HG02852 (cell line): ENCODE data around the gene CHRNA1.
A peak's percentile ranks its signal among the peaks of the same experiment; 100 is the strongest.

ENCODE experiments used
- ATAC-seq: cut with Tn5 transposase; IDR thresholded peaks from one replicate; pipeline ENCODE4 v1.9.1; 2021; ENCODE audit warnings: mild to moderate bottlenecking, moderate library complexity; ENCODE audit not compliant: unreplicated experiment

The CHRNA1 gene

DNA sequence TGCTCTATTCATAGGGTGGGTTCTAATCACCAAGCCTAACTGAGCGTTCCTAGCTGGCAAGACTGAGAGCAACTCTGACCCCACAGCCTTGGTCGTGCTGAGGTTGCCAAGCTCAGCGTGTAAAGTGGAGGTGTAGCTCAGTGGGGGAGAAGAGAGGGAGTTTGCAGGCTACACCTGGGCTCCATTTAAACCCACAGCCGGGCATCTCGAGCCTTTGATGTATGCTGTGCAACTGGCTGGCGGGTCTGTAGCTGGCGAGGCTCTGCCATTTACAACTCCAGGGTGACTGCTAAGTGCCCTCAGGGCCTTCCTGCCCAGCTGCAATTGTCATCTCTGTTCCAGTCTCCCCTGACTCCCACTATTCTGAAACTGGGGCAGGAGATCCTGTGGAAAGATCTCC lies 20.0 kb upstream of the CHRNA1 start:
- ATAC-seq, result no peak

DNA sequence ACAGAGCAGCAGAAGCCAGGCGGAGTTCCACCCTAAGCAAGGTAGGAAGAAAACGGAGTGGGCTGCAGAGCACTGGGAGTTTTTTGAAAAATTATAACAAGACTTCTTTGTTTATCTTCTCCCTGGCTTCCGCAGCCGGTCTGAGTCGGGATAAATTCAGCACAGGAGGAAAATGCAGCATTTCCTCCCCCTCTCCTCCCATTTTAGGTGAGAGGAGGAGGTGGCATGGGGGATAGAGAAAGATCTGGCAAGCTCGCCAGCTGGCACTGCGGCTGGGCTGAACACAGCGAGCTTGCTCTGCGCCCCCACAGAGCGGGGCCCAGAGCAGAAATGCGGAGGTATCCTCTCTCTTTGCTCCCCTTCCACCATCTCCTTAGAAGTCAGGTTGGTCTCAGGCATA lies 17.7 kb upstream of the CHRNA1 start:
- ATAC-seq, result no peak

DNA sequence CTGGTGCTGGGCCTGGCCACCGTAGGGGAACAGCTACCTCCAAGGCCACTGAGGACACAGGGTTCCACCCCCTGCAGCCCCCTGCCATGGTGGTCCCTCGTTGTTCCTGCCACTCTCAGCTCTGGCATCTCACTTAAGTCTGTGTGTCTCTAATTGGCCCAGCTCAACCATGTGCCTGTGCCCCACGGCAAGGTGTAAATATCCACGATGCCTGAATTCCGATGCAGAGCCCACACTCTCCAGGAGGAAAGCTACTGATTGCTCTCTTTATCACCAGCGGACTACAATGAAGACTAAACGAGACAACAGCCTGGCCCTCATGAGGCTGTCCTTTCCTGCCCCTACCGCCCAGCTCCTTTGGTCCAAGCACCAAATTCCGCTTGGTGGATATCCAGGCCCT lies 17.0 kb upstream of the CHRNA1 start:
- no peak for ATAC-seq

DNA sequence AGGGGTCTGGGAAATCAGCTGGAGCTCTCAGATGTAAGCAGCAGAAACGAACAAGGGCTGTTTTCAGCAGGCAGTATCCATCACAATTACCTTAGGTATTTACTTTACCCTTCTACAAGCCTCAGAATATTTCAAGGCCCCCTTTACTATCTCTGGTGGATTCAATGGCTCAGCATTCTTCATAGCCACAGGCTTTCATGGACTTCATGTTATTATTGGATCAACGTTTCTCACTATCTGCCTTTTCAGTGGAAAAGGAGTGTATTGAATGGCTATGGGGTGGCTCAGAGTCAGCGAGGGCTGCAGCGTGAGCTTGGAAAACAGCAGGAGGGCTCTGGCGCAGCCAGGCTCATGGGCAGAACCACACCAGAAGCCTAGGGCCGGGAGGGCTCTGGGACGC lies 16.6 kb upstream of the CHRNA1 start:
- ATAC-seq, result no peak

DNA sequence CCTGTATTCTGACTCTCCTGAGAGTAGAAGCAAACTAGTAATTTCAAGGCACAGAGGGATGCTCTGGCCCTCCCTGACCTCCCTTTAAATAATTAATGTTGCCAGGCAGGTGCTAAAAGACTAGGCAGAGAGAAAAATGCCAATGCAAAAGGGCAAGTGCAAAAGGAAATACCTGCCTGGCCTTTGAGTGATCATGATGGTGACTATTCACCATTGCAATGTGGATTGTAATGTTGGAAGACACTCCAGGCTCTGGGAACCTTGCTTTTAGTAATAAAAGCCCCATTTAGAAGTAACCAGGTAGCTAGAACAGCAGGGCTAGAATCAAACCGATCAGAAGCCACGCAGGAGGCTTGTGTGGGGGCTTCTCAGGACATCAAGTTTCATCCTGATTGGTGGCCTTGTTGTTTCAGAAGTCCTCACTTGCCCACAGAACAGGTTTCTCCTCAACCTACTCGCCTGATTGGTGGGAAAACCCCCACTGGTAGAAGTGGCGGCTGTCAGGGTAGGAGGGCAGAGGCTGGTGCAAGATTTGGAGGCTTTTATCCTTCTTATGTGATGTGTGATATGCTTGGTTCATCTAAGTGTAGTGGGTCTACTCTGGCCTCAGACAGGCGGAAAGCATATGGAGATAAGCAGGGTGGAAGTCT lies 16.0 kb upstream of the CHRNA1 start:
- ATAC-seq, result no peak

DNA sequence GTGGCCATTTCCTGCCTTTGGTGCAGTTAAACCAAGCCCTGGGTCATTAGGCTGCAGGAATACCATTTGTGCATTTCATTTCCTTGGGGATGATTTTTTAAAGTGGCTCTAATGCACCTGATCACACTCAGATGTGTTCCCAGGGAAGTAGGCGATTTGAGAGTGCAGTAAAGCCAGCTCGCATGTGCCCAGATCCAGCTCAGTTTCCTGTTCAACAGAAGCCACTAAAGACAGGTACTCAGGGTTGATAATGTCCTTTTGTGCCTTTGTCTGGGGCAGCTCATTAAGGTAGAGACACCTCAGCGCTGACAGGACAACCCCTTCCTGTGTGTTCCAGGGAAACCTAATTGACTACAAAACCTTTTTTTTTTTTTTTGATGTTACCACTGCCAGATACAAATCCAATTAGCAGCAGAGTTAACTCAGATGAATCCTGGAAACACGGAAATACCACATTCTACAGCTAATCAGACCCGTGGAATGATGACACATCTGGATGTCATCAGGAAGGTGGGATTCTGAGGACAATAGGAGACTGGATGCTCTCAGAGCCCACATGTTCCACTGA lies 15.2 kb upstream of the CHRNA1 start:
- no peak for ATAC-seq

DNA sequence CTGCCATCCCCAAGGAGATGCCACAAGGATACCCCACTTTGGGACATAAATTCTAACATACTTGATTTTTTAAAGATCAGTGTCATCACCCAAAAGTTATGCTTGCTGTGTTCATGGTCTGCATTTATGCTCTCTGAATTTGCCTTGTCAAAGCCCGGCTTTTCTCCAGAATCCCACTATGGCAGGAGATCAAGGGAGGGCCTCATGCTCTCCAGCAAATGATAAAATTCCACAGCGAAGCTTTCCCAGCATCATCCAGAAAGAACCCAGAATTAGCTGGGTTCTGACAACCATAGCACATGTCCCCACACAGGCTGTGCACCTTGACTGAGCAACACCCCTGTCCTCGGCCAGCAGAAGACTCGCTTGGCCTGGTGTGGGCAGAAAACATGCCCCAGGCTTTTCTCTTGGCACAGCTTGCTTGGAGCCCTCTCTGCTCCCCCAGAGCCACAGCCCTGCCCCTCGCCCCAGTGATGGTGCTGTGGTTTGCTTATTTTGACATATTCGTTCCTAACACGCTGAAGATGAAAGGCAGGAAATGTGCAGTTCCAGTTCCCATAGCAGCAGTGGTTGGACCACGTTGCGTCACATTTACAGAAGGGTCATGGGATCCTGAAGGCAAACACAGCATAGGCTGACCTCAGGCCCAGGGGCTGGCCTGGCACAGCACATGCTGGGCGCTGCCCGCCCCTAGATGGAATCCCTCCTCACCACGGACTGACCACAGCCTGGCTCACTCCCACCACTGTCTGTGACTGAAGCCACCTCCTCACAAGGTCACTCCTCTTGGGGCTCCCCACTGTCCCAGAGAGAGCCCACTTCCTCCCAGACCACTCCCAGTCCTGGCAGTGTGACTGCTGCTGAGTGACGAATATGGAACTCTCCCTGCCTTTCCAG lies 14.1 kb upstream of the CHRNA1 start:
- ATAC-seq, result peak; percentile 63

DNA sequence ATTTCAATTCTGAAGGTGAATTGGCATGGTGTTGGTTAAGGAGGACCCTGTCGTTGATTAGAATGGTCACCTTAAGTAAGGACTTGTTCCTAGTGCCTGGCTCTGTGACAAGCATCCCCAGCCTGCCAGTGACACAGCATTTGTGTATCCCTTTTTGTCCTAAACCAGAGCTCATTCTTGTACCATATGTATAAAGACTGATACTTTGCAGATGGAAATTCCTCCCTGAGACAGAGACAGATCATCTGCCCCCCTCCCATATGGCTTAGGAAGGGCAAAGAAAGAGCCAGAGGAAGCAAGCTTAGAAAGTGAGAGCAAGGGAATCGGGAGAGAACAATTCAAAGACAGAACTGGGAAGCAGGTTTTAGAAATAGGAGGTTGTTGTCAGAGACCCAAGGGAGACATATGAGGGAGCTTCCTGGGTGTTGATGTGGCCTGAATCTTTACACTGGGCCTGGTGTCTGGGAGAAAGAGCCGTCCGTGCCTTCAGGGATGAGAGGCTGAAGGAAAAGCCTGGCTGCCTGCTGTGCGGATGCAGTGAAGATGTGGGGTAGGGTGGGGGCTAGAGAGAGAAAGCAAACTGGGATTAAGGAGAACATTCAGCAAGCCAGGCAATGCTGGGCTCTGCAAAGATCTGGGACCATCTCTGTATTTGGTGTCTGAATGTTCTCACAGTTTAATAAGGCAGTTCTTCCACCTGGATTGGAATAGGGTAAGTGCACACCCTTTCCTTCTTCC lies 13.2 kb upstream of the CHRNA1 start:
- ATAC-seq, result no peak

DNA sequence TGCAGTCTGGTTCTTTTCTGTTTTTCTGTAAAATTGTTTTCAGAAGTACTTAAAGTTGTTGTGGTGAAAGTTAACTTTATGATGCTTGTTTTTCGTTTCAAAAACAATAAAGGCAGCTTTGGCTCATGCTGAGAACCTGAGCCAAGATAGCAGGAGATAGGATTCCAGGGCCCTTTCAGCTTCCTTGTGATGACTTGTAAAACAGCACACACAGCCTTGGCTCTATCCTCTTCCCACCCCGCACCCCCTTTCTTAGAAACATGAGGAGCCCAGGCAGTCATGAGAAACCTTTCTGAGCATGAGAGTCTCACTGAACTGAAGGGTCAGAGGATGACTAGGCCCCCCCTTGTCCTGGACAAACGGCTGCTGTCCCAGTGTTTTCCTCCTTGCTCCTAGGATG lies 12.4 kb upstream of the CHRNA1 start:
- no peak for ATAC-seq

DNA sequence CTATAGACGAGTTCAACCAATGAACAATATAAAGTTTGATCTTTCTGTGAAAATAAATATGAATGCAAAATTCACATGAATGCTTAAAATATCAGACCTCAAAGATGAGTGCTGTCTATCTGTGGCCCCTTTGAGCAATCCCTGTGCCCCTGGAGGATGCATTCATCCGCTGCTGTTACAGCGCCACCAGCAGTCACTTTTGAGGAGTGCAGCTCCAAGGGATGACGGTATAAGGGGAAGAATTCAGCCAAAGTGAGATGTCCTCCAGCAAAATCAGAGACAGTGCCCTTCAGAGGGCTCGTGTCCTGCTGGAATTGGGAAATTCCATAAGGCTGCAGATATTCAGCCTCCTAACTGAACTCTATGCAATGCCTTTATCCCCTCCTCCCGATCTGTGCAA lies 12.0 kb upstream of the CHRNA1 start:
- ATAC-seq, result no peak

DNA sequence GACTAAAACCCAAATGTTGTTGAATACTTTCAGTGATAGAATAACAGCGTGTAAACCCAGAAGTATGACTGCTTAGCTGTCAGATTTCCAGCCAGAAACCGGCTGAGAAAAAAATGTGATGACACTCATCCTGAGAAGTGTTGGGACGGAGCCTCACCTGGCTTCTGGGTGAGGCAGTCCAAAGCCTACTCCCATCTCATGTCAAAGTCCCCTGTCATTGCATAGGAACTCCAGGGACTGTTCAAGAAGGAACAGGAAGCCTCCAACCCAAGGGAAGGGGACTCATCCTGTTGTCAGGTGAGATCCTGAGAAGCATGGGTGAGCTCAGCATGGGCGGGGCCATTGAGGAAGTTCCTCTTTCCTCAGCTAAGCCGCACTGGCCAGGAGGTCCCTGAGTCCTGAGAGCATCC lies 11.3 kb upstream of the CHRNA1 start:
- ATAC-seq, result no peak

DNA sequence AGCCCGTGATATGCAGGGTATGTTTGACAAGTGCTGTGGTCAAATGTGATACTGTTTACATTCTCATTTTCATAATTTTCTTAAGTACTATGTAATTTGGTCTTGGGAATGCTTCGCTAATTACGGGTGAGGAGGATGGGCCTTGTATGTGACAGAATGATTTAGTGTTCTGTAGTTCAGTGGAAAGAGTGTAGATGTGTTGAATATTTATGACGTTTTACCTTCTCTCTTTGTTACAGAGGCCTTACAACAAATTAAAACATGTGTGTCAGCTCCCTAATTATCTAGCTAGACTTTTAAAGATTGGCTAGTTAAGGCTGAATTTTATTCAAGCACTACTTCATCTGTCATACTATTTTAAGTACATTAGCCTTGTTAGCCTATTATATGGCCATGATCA lies 10.6 kb upstream of the CHRNA1 start:
- no peak for ATAC-seq

DNA sequence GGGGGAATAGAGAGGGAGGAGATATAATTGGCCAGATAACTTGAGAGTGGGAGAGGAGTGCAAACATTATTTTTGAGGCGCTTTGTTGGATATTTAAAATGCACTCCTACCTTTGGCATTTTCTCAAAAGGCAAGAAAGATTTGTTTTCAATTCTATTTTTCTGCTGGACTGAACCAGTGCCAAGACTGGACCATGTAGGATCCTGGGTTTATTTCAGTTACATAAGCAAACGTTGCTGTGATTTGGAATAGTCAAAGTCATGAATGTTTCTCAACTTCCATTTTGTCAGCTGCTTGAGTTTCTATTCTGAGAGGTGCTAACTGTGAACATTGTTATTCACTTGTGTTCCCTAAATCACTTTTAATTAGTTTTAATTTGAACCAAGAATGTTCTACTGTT lies 8.9 kb upstream of the CHRNA1 start:
- no peak for ATAC-seq

DNA sequence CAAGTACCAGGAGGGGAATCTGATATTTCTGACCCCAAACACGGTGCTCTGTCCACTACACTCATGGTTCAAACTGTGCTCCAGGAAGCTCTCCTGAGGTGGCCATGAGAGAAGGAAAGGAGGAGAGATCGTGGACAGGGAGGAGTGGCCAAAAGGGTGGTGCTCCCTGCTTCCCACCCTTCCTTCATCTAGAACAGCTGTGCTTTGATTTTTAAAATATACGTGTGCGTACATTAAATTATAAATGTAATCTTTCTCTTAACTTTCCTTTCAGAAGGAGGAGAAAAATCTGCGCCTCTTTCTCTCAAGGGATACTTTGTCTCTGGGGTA lies 8.2 kb upstream of the CHRNA1 start:
- ATAC-seq, result no peak

DNA sequence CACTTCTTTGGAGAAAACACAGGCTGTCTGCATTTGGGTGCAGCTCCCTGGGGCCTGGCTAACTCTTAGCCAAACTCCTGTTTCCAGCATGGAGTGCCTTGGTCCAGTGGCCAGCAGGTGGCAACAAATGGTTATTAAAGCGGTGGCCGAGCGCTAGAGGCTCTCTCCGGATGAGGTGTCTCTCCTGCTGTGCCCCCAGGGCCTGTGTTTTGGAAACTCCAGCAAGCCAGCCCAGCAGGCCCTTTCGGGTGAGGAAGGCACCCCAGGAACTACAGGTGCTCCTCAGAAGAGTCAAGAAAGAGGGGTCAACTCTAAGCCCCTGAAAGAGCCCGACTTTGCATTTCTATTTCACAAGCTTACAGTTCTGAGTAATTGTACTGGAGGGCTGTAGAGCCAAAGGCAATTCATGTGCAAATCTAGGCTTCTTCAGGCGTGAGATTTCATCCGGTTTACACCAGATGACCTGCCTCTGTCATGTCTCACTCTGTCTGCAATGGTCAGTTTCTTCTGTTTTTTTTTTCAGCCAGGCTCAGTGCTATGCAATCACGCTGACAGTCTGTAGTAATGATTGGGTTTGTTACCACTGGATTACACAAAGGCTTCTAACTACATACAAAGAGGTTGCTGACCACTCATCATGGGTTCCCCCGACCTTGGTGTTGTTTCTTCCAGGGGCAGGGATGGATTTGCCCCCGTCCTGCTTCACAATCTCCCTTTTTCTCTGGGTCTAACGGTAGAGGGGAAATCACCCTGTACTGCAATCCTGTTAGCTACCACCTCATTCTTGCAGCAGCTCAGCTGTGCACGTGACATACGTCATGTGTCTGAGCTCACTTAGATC lies 7.6 kb upstream of the CHRNA1 start:
- peak; percentile 69 for ATAC-seq

DNA sequence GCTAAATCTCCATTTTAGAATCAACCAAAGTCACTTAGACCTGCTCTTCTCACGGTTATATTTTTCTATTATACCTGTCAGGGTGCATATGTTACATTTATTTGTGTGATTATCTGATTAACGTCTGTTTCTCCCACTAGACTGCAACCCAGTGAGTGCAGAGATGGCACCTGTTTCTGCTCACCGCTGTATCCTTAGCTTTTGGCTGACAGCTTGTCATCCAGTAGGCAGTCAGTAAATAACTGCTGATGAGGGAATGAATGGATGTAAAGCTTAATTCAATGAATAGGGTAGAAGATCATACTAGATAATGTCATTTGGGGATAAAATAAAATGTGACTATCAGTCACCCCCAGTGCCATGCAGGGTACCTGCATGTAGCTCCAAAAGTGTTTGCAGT lies 6.9 kb upstream of the CHRNA1 start:
- no peak for ATAC-seq

DNA sequence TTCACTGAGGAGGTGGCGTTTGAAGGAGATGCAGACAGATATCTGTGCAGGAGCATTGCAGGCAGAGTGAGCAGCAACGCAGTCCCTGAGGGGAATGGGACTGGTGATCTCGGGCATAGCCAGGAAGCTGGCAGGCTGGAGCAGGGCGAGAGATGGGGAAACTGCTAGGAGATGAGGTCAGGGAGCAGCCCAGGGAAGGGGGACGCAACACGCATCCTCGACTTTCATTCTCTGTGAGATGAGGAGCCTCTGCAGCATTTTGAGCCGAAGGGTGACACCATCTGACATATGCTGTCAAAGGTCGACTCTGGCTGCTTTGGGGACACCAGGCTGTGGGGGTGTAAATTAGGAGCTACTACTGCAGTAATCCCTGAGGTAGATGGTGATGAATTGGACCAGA lies 4.3 kb upstream of the CHRNA1 start:
- no peak for ATAC-seq

DNA sequence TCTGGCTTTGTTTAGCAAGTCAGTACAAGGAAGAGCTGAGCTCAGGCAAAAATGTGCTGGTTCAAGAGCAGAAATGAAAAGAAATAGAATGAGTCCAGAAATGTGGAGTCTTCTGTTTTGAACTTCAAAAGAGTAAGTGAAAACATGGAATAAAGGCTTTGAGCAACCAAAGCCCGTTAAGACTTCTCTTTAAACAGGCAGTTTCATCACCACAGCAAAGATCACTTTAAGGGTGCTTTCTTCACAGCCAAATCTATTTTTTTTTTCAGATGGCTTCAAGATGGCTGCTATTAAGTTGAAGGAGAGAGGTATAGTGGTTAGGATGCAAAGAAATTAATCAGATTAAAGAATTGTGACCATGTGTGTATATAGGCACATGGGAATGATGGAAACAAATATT lies 2.0 kb upstream of the CHRNA1 start:
- ATAC-seq, result no peak

DNA sequence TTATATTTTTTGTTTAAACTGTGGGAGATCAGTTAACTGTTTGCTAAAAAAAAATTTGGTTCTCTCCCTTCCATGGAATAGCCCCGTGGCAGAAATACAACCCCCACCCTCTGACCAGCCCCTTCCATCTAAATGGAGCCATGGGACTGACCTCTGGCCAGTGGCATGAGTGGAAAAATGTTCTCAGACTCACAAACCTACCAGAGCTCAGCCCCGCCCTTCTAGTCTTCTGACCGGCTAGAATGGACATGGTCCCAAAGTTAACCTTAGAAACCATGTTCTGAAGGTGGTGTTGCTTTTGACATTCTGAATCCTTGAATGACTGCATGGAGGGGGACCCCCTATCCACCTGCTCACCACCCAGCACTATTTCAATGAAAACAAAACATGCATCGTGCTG lies 1.3 kb upstream of the CHRNA1 start:
- ATAC-seq, result no peak

DNA sequence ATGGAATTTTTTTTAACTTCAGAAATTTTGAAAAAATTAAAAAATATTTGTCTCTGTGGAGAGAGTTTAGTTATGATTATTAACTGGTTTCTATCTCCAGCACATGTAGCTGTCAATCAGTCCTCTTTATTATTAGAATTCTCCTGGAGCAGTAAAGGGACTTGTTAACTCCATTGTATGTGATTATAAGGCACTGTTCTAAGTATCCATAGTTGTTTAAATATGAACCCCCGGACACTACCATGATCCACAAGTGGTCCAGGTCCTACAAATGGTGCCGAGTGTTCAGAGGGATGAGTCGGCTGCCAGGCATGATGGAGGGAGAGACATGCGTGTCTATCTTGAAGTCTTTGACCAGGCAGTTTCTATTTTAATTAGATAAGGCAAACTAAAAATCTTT lies 492 bp downstream of the CHRNA1 start:
- ATAC-seq, result no peak

DNA sequence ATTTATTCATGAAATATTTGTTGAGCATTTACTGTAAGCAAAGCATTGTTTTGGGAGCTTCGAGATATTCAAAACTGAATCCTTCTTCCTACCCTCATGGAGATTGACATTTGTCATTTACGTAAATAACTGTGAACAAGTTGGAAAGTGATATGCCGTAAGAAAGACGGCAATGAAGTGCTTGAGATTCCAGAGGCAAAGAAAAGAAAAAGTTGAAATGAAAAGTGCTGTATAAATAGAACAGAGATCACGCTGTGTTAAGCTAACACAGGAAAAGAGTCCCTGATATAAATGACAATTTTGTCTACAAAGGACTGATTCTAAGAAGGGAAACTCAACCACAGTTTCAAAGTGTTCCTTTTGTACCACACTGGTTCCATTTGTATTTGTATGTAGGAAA lies 1.8 kb downstream of the CHRNA1 start:
- ATAC-seq, result no peak
